Body of pancreas (tissue), 4 donors: ENCODE data around the gene GH2. TPM values are rescaled to one million over a fixed set of nuclear protein-coding genes. Genes with fewer than 3 reads are reported as not detected.
"Not testable (repeated sequence)": the region's sequence is repeated elsewhere in the genome, so short reads cannot be mapped to it uniquely, and the experiment has no call there.

Experiments
- ATAC-seq: fragments of 150-250 bp; one replicate; pipeline ENCODE4 v1.9.1; 2016
- DNase-seq, 4 donors: peaks; one replicate each; pipeline ENCODE4 v3.0.0-alpha.2; 2019
- H3K27ac ChIP-seq, 4 donors: fragments of 200-600 bp; sonication (generic); 1 replicate in 3 of 4; 2 replicates in 1 of 4; pipeline versions ENCODE4 v1.5.1 to v1.6.1; 2016 to 2019; ENCODE audit warnings: mild to moderate bottlenecking in 1 of 4, mixed read lengths in 1 of 4, moderate library complexity in 1 of 4
- H3K27me3 ChIP-seq, 2 donors: fragments of 200-600 bp; sonication (generic); one replicate each; pipeline ENCODE4 v1.6.0; 2016; ENCODE audit warnings: mild to moderate bottlenecking in 1 of 2
- H3K36me3 ChIP-seq, 2 donors: fragments of 200-600 bp; sonication (generic); replicated peaks in 1 of 2; 2 replicates each; pipeline ENCODE4 v1.5.1; 2016; ENCODE audit warnings: low read depth in 2 of 2; ENCODE audit not compliant: insufficient read depth in 1 of 2
- H3K4me1 ChIP-seq: fragments of 200-600 bp; sonication (generic); one replicate; pipeline ENCODE4 v1.6.0; 2016
- H3K4me3 ChIP-seq, 2 donors: fragments of 200-600 bp; sonication (generic); 1 replicate in 1 of 2; 2 replicates in 1 of 2; pipeline ENCODE4 v1.5.1; 2016 to 2019
- H3K9me3 ChIP-seq, 3 donors: fragments of 200-600 bp; sonication (generic); 1 replicate in 2 of 3; 2 replicates in 1 of 3; pipeline ENCODE4 v1.5.1; 2016
- POLR2A ChIP-seq, 3 donors: fragments of 450-650 bp; IDR thresholded peaks; one replicate each; pipeline ENCODE4 v1.6.1; 2016; ENCODE audit warnings: antibody characterized with exemption in 3 of 3, mild to moderate bottlenecking in 2 of 3
- WGBS, 2 donors: methylation state at CpG; one replicate each; pipeline ENCODE4 v1.1.5; 2017; 5-methylcytosine and 5-hydroxymethylcytosine counted together
- intact Hi-C: fragments of 100-400 bp; cut with DNase I; formaldehyde crosslinking; loops from one replicate; pipeline ENCODE4 v1.15.1; 2023
- total RNA-seq, 2 donors: library from RNA; depleted of rRNA; stranded (reverse); fragments of >200 nt; gene quantifications; one replicate each; pipeline ENCODE4 v1.1.0, GENCODE V29; 2016
- TF ChIP-seq, protein P1 (sequence below), 7 experiments: fragments of 450-650 bp in 4 of 7; fragments of 200-600 bp in 3 of 7; sonication (generic) in 3 of 7; IDR thresholded peaks; one replicate each; pipeline ENCODE4 v1.5.1; 2016 to 2019; ENCODE audit warnings: antibody characterized with exemption in 7 of 7

The GH2 gene
- total RNA-seq, 2 donors from 2014 or later = not detected

- no peak for DNase-seq
- H3K27me3 ChIP-seq = no peaks in the 10 kb centered on the region
- intact Hi-C loops = loop anchor here (10.0 kb wide), 1 partner anchor 357 kb away; no protein-coding TSS in a partner anchor
- H3K27ac ChIP-seq = no peak overlapping the region
- no peak for ATAC-seq
- no peaks in the 10 kb centered on the region for H3K9me3 ChIP-seq
- H3K36me3 ChIP-seq = no peaks in the 10 kb centered on the region
- TF ChIP-seq, protein P1, sequence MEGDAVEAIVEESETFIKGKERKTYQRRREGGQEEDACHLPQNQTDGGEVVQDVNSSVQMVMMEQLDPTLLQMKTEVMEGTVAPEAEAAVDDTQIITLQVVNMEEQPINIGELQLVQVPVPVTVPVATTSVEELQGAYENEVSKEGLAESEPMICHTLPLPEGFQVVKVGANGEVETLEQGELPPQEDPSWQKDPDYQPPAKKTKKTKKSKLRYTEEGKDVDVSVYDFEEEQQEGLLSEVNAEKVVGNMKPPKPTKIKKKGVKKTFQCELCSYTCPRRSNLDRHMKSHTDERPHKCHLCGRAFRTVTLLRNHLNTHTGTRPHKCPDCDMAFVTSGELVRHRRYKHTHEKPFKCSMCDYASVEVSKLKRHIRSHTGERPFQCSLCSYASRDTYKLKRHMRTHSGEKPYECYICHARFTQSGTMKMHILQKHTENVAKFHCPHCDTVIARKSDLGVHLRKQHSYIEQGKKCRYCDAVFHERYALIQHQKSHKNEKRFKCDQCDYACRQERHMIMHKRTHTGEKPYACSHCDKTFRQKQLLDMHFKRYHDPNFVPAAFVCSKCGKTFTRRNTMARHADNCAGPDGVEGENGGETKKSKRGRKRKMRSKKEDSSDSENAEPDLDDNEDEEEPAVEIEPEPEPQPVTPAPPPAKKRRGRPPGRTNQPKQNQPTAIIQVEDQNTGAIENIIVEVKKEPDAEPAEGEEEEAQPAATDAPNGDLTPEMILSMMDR (IDR thresholded peaks at IDR 0.05) = no peak
- no peak for TF ChIP-seq POLR2A (IDR thresholded peaks at IDR 0.05)
- no peaks in the 10 kb centered on the region for H3K4me1 ChIP-seq
- 87 to 100% methylated on average over 2 to 10 of the region's 10 CpGs for WGBS, 2 donors
- no peak overlapping the region for H3K4me3 ChIP-seq
Measured at GRCh38 chr17:63928172-63928666, 46.5 kb upstream of the GH2 start.

- Histone ChIP-seq H3K36me3 (no peaks in the 10 kb centered on the region), H3K9me3 (no peaks in the 10 kb centered on the region), H3K27me3 (no peaks in the 10 kb centered on the region), H3K4me3 (no peak overlapping the region), H3K4me1 (no peaks in the 10 kb centered on the region), H3K27ac (no peak overlapping the region)
- ATAC-seq (no peak), DNase-seq (no peak)
- 58 to 60% methylated on average over 6 to 8 of the region's 8 CpGs for WGBS, 2 donors
- no peak for TF ChIP-seq POLR2A (IDR thresholded peaks at IDR 0.05)
- intact Hi-C loops = loop anchor here (10.0 kb wide), 1 partner anchor 357 kb away; no protein-coding TSS in a partner anchor
Measured at GRCh38 chr17:63927464-63928171, 45.9 kb upstream of the GH2 start.

DNA sequence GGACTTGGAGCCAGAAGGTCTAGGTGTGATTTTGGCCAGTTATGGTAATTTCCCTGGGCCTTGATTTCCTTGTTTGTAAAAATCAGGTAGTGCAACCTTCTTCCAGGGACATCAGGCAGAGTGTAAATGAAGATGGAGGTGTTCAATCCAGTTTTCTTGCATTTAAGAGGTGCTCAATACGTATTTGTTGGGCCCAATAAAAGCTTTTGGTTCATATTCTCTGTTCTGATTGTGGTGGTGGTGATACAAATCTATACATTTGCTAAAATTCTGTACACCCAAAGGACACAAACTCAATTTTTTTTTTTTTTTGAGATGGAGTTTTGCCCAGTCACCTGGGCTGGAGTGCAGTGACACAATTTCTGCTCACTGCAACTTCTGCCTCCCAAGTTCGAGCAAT, 44.4 kb upstream of the GH2 start:
- H3K27ac ChIP-seq = no peak overlapping the region
- no peaks in the 10 kb centered on the region for H3K4me1 ChIP-seq
- no peaks in the 10 kb centered on the region for H3K9me3 ChIP-seq
- H3K4me3 ChIP-seq = no peak overlapping the region
- TF ChIP-seq, protein P1 (IDR thresholded peaks at IDR 0.05) = no peak
- TF ChIP-seq POLR2A (IDR thresholded peaks at IDR 0.05) = no peak
- H3K36me3 ChIP-seq = no peaks in the 10 kb centered on the region
- H3K27me3 ChIP-seq = no peaks in the 10 kb centered on the region
- ATAC-seq (no peak), DNase-seq (no peak)
- 91% methylated on average over 2 of the region's 2 CpGs for WGBS, 2 donors
- intact Hi-C loops = loop anchor here (10.0 kb wide), 1 partner anchor 359 kb away; no protein-coding TSS in a partner anchor

DNA sequence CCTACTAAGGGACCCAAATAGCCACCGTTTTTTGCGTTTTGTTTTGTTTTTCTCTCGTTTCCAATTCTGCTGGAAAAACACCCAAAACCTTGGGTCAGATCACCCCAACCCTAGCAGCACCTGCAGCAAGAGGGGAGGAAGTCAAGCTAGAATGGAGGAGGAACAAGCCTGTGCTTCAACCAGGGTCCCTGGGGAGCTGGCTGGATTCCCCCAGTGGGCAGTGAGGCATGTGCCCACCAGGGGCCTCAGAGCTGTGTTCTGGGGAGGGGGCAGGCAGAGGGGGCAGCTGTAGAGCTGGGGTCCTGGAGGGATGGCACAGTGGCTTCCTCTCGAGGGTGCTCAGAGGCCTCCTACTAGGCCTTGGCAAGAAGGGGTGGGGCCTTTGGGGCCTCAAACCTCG, 43.9 kb upstream of the GH2 start:
- Histone ChIP-seq H3K27ac (no peak overlapping the region), H3K4me1 (no peaks in the 10 kb centered on the region), H3K9me3 (no peaks in the 10 kb centered on the region), H3K4me3 (no peak overlapping the region), H3K36me3 (no peaks in the 10 kb centered on the region), H3K27me3 (no peaks in the 10 kb centered on the region)
- intact Hi-C loops = loop anchor here (10.0 kb wide), 1 partner anchor 359 kb away; no protein-coding TSS in a partner anchor
- TF ChIP-seq POLR2A (IDR thresholded peaks at IDR 0.05) = no peak
- TF ChIP-seq, protein P1 (IDR thresholded peaks at IDR 0.05) = no peak
- ATAC-seq (no peak), DNase-seq (no peak)
- WGBS, 2 donors = 59 to 77% methylated on average over 5 of the region's 5 CpGs

- WGBS, 2 donors = 57 to 59% methylated on average over 9 of the region's 9 CpGs
- not testable (repeated sequence) for DNase-seq, ATAC-seq, H3K36me3 ChIP-seq, H3K4me1 ChIP-seq, H3K27me3 ChIP-seq, H3K27ac ChIP-seq, H3K9me3 ChIP-seq, H3K4me3 ChIP-seq
- intact Hi-C loops = loop anchor here (10.0 kb wide), 1 partner anchor 362 kb away; no protein-coding TSS in a partner anchor
Measured at GRCh38 chr17:63922402-63922801, 40.7 kb upstream of the GH2 start.

DNA sequence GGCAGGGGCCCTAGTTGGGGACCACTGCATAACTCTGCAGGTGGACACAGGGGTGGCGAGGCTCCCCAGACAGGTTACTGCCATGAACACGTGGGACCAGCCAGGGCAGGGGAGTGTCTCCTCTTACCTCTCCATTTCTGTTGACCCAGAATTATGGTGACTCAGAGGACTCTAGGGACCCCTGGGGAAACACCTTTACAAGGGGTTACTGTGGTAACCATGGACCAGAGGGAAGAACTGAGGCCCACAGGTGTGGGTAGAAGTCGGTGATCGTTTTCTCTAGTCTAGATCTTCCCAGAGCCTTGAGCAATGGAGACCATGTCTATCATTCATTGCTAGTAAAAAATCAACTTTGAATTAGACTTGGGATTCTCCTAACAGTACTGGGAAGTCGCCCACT, 39.0 kb upstream of the GH2 start:
- DNase-seq, H3K27me3 ChIP-seq, H3K9me3 ChIP-seq, ATAC-seq, H3K27ac ChIP-seq, H3K4me3 ChIP-seq, H3K4me1 ChIP-seq, H3K36me3 ChIP-seq: not testable (repeated sequence)
- intact Hi-C loops = loop anchor here (10.0 kb wide), 1 partner anchor 364 kb away; no protein-coding TSS in a partner anchor
- 66 to 77% methylated on average over 5 of the region's 5 CpGs for WGBS, 2 donors

- ATAC-seq, DNase-seq, H3K36me3 ChIP-seq, H3K27me3 ChIP-seq, H3K4me3 ChIP-seq, H3K27ac ChIP-seq, H3K9me3 ChIP-seq, H3K4me1 ChIP-seq: not testable (repeated sequence)
- 82 to 87% methylated on average over 6 of the region's 6 CpGs for WGBS, 2 donors
- intact Hi-C loops = loop anchor here (10.0 kb wide), 1 partner anchor 365 kb away; no protein-coding TSS in a partner anchor
Measured at GRCh38 chr17:63920050-63920449, 38.3 kb upstream of the GH2 start.
